HK-2 (cell line): ENCODE data around the gene FREM1.

Experiments used
- DNase-seq: peaks from one replicate; pipeline ENCODE4 v3.0.0-alpha.2; 2018; ENCODE audit not compliant: unreplicated experiment

FREM1 gene

GRCh38 chr9:14881006-14881405 lies 29.2 kb downstream of the FREM1 start:
- DNase-seq: no peak

GRCh38 chr9:14870090-14870489 lies 40.1 kb downstream of the FREM1 start:
- no peak for DNase-seq

GRCh38 chr9:14869671-14870070 lies 40.6 kb downstream of the FREM1 start:
- DNase-seq: no peak

- no peak for DNase-seq
These were observed 41.2 kb downstream of the FREM1 start for GRCh38 chr9:14868772-14869583.

GRCh38 chr9:14868418-14868771 lies 41.8 kb downstream of the FREM1 start:
- no peak for DNase-seq

GRCh38 chr9:14866200-14866749 lies 44.0 kb downstream of the FREM1 start:
- no peak for DNase-seq

GRCh38 chr9:14864309-14864708 lies 45.9 kb downstream of the FREM1 start:
- DNase-seq: no peak

- DNase-seq: no peak
These were observed 46.8 kb downstream of the FREM1 start for GRCh38 chr9:14863402-14863801.

GRCh38 chr9:14857449-14858305 lies 52.6 kb downstream of the FREM1 start:
- DNase-seq: no peak

- no peak for DNase-seq
These were observed 60.4 kb downstream of the FREM1 start for GRCh38 chr9:14849851-14850250.

- DNase-seq: no peak
These were observed 60.9 kb downstream of the FREM1 start for GRCh38 chr9:14849296-14849695.

- peak; percentile 44 for DNase-seq
These were observed 63.3 kb downstream of the FREM1 start for GRCh38 chr9:14846871-14847311.

GRCh38 chr9:14843163-14843562 lies 67.1 kb downstream of the FREM1 start:
- DNase-seq: no peak

- DNase-seq: no peak
These were observed 68.0 kb downstream of the FREM1 start for GRCh38 chr9:14842269-14842668.

- no peak for DNase-seq
These were observed 71.5 kb downstream of the FREM1 start for GRCh38 chr9:14838701-14839100.

- DNase-seq: no peak
These were observed 73.3 kb downstream of the FREM1 start for GRCh38 chr9:14836885-14837284.

- no peak for DNase-seq
These were observed 78.6 kb downstream of the FREM1 start for GRCh38 chr9:14831661-14832060.

GRCh38 chr9:14831074-14831473 lies 79.2 kb downstream of the FREM1 start:
- DNase-seq: no peak

- DNase-seq: no peak
These were observed 80.2 kb downstream of the FREM1 start for GRCh38 chr9:14830057-14830456.

- no peak for DNase-seq
These were observed 81.0 kb downstream of the FREM1 start for GRCh38 chr9:14829204-14829603.

GRCh38 chr9:14827805-14828204 lies 82.4 kb downstream of the FREM1 start:
- no peak for DNase-seq

- no peak for DNase-seq
These were observed 85.7 kb downstream of the FREM1 start for GRCh38 chr9:14824481-14824880.

GRCh38 chr9:14823800-14824199 lies 86.4 kb downstream of the FREM1 start:
- DNase-seq: no peak
